Kidney glomerular epithelial cell (primary cell): ENCODE results near the gene QSOX1.
"Not testable (repeated sequence)": the region's sequence is repeated elsewhere in the genome, so short reads cannot be mapped to it uniquely, and the experiment has no call there.

Experiments
- DNase-seq: peaks from one replicate; lab custom pipeline; 2025; lab: John Stamatoyannopoulos, UW

Gene QSOX1, protein sequence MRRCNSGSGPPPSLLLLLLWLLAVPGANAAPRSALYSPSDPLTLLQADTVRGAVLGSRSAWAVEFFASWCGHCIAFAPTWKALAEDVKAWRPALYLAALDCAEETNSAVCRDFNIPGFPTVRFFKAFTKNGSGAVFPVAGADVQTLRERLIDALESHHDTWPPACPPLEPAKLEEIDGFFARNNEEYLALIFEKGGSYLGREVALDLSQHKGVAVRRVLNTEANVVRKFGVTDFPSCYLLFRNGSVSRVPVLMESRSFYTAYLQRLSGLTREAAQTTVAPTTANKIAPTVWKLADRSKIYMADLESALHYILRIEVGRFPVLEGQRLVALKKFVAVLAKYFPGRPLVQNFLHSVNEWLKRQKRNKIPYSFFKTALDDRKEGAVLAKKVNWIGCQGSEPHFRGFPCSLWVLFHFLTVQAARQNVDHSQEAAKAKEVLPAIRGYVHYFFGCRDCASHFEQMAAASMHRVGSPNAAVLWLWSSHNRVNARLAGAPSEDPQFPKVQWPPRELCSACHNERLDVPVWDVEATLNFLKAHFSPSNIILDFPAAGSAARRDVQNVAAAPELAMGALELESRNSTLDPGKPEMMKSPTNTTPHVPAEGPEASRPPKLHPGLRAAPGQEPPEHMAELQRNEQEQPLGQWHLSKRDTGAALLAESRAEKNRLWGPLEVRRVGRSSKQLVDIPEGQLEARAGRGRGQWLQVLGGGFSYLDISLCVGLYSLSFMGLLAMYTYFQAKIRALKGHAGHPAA

GRCh38 chr1:180154325-180155181 lies at the start of gene QSOX1:
QSOX1 (plus strand) TSS chr1:180154869; CDS start chr1:180154908, 39 bp downstream.
- peak; percentile 58 for DNase-seq

- DNase-seq = no peak
Measured at GRCh38 chr1:180112091-180112490, 42.6 kb upstream of the QSOX1 start.

GRCh38 chr1:180112984-180113647 lies 41.6 kb upstream of the QSOX1 start:
- no peak for DNase-seq

GRCh38 chr1:180114396-180114945 lies 40.2 kb upstream of the QSOX1 start:
- no peak for DNase-seq

DNA sequence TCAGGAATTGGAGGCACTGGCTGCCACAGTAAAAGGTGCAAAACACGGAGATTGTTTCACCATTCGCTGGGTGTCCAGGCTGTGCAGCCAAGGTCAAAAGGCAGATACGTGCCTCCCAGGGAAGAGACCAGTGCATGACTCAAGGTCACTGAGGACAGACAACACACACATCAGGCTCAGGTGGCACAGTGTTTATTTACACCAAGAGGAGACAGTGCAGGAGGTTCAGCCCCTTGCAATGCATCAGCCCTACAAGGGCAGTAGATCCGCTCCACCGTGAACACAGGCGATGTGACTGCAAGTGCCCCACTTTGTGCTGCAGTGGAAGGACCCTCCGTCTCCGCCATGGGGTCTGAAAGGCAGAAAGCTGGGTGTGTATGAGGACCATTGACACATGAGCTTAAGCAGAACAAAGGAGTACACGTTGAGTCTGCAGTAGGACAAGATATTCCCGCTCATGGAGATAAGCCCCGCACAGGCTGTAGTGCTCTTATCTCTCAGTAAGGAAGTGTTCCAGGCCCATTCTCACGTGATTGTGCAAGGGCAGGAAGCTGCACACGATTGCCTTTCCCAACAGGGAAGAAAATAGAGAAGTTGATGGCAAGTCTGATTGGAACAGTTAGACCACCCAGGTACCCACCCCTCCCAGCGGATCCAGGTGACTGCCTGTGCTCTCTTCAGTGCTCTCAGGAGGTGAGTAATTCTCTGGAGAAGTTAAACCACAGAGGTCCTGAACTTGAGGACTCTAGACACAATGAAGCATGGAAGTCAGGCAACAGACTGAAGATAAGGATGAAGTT lies 37.5 kb upstream of the QSOX1 start:
- DNase-seq = peak; percentile 89

GRCh38 chr1:180117764-180118116 lies 36.9 kb upstream of the QSOX1 start:
- DNase-seq = peak; percentile 88

DNA sequence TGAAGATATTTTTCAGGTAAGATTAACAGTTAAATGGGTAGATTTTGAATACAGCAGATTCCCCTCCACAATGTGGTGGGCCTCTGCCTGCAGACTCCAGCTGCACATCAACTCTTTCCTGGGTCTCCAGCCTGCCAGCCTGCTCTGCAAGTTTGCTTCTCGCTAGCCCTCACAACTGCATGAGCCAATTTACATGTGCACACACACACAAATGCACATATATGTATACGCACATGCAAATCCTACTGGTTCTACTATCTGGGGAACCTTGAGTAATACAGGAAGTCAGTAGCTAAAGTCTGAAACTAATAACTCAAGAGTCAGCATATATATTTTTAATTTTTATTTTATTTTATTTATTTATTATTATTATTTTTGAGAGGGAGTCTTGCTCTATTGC lies 34.8 kb upstream of the QSOX1 start:
- no peak for DNase-seq

- DNase-seq = no peak
Measured at GRCh38 chr1:180123463-180123936, 31.2 kb upstream of the QSOX1 start.

DNA sequence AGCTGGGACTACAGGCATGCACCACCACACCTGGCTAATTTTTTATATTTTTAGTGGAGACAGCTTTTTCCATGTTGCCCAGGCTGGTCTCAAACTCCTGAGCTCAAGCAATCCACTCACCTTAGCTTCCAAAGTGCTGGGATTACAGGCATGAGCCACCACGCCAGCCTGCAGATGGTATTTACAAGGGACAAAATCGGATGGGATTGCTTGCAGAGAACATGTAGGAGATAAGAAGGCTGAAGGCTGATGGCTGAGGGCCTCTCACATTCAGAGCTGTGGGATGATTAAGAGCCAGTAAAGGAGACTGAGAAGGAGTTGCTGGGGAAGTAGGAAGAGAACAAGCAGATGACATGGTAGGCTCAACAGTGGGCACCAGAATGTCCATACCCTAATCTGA lies 24.0 kb upstream of the QSOX1 start:
- DNase-seq = no peak

DNA sequence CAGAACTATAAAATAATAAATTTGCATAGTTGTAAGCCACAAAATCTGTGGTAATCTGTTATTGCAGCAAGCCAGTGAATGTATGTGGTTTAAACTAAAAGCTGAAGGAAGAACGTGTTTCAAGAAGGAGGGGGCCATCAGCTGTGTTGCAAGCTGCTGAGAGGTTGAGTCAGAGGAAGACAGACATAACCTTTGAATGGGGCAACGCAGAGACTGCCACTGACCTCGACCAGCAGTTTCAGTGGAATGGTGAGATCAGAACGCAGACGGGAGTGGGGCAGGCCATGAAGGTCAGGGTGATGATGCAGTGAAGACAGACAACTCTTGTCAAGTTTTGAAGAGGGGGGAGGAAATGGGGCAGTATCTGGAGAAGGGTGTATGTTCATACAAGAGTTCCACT lies 23.2 kb upstream of the QSOX1 start:
- peak; percentile 2 for DNase-seq

DNA sequence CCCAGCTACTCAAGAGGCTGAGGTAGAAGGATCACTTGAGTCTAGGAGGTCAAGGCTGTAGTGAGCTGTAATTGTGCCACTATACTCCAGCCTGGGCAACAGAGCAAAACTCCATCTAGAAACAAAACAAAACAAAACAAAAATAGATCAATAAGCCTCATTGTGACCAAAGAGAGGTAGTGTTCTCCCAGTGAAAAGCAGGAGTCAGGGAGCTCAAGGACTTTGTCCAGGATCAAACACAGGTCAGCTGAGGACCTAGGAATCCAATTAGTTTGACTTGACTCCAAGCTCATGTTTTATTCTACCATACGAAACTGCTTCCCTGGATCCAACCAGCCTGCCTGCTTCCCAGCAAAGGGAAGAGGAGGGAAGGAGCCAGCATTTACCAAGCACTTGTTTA lies 21.5 kb upstream of the QSOX1 start:
- no peak for DNase-seq

- not testable (repeated sequence) for DNase-seq
Measured at GRCh38 chr1:180133688-180134087, 21.0 kb upstream of the QSOX1 start.

- DNase-seq = no peak
Measured at GRCh38 chr1:180135535-180135934, 19.1 kb upstream of the QSOX1 start.

- DNase-seq = no peak
Measured at GRCh38 chr1:180136331-180136967, 18.2 kb upstream of the QSOX1 start.

- DNase-seq = no peak
Measured at GRCh38 chr1:180136968-180137356, 17.7 kb upstream of the QSOX1 start.

DNA sequence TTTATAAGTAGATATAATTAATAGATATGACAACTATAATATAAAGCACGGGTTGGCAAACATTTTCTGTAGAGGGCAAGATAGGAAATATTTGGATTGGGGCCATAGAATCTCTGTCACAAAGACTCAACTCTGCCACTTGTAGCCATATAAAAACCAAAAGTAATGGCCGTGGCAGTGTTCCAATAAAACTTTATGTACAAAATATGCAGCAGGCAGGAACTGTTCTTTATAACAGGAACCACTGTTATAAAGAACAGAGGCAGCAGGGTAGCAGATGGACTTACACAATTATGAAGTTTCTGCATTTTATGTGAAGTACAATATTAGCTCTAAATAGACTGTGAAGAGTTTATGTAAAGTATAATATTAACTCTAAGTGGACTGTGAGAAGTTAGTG lies 16.9 kb upstream of the QSOX1 start:
- DNase-seq = no peak

GRCh38 chr1:180141381-180141934 lies 13.2 kb upstream of the QSOX1 start:
- DNase-seq = no peak

GRCh38 chr1:180143359-180143758 lies 11.3 kb upstream of the QSOX1 start:
- no peak for DNase-seq

GRCh38 chr1:180144659-180145357 lies 9.9 kb upstream of the QSOX1 start:
- DNase-seq = no peak
